GM12872 (cell line): ENCODE measurements around the gene CDH3.

Experiments used
- TF ChIP-seq, protein P1 (sequence below): IDR thresholded peaks from 3 replicates; pipeline ENCODE4 v1.5.1; 2011; ENCODE audit warnings: low read depth, mild to moderate bottlenecking, low read length, moderate library complexity; ENCODE audit not compliant: insufficient read depth

The CDH3 gene

DNA sequence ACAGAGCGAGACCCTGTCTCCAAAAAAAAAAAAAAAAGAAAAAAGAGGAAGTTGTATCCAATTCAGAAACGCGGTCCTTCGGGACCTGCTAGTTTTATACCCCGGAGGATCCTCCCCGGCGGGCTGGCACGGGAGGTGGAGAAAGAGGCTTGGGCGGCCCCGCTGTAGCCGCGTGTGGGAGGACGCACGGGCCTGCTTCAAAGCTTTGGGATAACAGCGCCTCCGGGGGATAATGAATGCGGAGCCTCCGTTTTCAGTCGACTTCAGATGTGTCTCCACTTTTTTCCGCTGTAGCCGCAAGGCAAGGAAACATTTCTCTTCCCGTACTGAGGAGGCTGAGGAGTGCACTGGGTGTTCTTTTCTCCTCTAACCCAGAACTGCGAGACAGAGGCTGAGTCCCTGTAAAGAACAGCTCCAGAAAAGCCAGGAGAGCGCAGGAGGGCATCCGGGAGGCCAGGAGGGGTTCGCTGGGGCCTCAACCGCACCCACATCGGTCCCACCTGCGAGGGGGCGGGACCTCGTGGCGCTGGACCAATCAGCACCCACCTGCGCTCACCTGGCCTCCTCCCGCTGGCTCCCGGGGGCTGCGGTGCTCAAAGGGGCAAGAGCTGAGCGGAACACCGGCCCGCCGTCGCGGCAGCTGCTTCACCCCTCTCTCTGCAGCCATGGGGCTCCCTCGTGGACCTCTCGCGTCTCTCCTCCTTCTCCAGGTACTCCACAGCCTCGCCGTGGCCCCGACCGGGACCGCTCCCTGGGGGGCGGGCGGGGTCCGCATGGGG is at the start of gene CDH3:
CDH3 (plus strand) TSS at position 596 of the 779 bp plus-strand sequence; CDS start at position 666, 70 bp downstream.
- TF ChIP-seq, protein P1, sequence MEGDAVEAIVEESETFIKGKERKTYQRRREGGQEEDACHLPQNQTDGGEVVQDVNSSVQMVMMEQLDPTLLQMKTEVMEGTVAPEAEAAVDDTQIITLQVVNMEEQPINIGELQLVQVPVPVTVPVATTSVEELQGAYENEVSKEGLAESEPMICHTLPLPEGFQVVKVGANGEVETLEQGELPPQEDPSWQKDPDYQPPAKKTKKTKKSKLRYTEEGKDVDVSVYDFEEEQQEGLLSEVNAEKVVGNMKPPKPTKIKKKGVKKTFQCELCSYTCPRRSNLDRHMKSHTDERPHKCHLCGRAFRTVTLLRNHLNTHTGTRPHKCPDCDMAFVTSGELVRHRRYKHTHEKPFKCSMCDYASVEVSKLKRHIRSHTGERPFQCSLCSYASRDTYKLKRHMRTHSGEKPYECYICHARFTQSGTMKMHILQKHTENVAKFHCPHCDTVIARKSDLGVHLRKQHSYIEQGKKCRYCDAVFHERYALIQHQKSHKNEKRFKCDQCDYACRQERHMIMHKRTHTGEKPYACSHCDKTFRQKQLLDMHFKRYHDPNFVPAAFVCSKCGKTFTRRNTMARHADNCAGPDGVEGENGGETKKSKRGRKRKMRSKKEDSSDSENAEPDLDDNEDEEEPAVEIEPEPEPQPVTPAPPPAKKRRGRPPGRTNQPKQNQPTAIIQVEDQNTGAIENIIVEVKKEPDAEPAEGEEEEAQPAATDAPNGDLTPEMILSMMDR = no peak

DNA sequence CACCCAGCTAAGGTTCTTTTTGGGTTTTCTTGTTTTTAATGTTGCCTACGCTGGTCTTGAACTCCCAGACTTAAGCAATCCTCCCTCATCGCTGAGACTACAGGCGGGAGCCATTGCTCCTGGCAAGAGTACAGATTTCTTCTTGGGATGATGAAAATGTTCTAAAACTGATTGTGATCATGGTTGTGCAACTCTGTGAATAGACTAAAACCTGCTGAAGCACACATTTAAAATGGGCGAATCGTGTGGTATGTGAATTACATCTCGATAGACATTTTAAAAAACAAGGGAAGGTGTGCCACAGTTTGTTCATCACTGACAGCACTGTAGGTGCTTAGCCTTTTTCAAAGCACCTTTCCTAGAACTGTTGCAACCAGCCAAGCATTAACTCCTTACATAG is 48.8 kb upstream of the CDH3 start:
- TF ChIP-seq, protein P1 = no peak

DNA sequence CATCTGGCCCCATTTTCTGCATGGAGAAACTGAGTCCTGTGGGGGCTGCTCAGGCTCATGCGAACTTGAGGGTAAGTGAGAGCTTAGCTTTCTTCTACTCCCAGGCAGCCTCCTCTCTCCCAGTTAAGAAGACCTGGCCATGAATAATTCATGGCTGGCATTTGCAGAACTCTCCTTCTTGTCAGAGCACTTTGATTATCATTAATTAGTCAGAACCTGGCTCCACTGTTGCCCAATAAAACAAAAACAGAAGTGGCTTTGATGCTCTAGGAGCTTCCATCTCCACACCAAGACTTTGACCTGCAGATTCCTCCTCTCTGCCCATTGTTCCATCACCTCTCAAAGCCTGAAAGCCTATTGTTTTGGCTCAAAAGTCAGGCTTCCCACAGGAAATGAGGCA is 45.5 kb upstream of the CDH3 start:
- TF ChIP-seq, protein P1 = no peak

DNA sequence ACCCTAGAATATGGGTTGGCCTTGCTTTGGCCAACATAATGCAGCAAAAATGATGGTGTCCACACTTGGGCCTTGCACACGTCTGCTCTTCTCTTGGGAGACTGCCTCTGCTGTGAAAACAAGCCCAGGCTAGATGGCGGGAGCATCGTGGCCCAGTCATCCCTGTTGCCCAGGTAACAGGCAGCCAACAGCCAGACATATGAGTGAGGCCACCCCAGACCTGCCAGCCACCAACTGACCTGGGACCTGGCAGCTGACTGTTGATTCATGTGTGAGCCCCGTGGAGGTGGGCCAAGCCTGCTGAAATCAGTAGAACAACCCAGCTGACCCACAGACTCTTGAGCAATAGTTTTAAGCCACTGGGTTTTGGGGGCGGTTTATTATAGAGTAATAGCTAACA is 39.4 kb upstream of the CDH3 start:
- TF ChIP-seq, protein P1 = no peak

DNA sequence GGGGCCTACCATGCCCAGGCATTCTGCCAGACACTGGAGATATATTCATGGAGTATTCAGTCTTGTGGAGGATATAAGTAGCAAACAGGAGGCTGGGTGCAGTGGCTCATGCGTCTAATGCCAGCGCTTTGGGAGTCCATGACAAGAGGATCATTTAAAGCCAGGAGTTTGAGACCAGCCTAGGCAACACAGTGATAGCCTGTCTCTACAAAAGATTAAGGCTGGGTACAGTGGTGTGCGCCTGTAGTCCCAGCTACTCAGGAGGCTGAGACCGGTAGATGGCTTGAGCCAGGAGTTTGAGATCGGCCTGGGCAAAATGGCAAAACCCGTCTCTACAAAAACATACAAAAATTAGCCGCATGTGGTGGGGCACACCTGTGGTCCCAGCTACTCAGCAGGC is 37.7 kb upstream of the CDH3 start:
- TF ChIP-seq, protein P1 = no peak

DNA sequence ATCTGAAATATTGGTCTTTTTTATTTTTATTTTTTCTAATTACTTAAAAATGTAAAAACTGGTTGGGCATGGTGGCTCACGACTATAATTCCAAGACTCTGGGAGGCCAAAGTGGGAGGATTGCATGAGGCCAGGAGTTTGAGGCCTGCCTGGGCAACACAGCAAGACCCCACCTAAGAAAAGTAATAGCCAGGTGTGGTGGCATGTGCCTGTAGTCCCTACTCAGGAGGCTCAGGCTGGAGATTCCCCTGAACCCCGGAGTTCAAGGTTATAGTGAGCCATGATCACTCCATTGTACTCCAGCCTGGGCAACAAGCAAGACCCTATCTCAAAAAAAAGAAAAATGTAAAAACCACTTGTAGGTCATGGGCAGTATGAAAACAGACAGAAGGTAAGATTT is 36.8 kb upstream of the CDH3 start:
- TF ChIP-seq, protein P1 = no peak

DNA sequence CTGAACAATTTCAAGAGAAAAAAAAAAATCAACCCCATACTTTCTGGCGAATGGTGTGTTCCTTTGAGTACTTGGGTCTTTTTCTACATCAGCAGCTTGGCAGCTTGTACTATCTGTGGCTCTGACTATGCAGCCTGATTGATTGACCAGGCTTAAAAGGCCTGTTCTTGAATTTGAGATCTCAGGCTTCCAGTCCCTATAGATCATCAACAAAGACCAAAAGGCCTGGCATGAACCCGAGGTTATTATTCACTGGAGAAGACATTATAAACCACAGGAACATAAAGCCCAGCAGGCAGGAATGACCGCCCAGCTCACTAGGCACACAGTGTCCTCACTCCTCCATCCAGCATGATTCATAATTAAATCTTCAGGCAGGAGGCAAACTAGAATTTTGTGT is 32.1 kb upstream of the CDH3 start:
- TF ChIP-seq, protein P1 = no peak
